BE2C (cell line): ENCODE results near the gene CEACAM19. TPM values are rescaled to one million over a fixed set of nuclear protein-coding genes. Genes with fewer than 3 reads are reported as not detected.
"Not testable (repeated sequence)": the region's sequence is repeated elsewhere in the genome, so short reads cannot be mapped to it uniquely, and the experiment has no call there.

Experiments used
- DNase-seq: peaks from one replicate; pipeline ENCODE4 v3.0.0-alpha.2; 2020
- H3K27me3 ChIP-seq: fragments of 250-450 bp; sonication (Bioruptor Pico); 2 replicates; pipeline ENCODE4 v1.5.1; 2020; ENCODE audit warnings: mild to moderate bottlenecking
- H3K36me3 ChIP-seq: fragments of 250-450 bp; sonication (Bioruptor Pico); 2 replicates; pipeline ENCODE4 v1.5.1; 2020; ENCODE audit warnings: mild to moderate bottlenecking
- H3K4me1 ChIP-seq: fragments of 250-450 bp; sonication (Bioruptor Pico); 2 replicates; pipeline ENCODE4 v1.5.1; 2020
- H3K4me3 ChIP-seq: 2 replicates; pipeline ENCODE4 v1.5.1; 2011; ENCODE audit warnings: low read depth, low read length
- H3K9me3 ChIP-seq: fragments of 250-450 bp; sonication (Bioruptor Pico); 2 replicates; pipeline ENCODE4 v1.5.1; 2020
- CTCF ChIP-seq: IDR thresholded peaks from 2 replicates; pipeline ENCODE4 v1.5.1; 2012; ENCODE audit warnings: mild to moderate bottlenecking, low read depth, low read length
- polyA plus RNA-seq: library from polyadenylated mRNA; unstranded; fragments of >200 nt; gene quantifications from one replicate; pipeline ENCODE4 v1.2.1, GENCODE V29; 2012; ENCODE audit warnings: low read depth, missing spikeins; ENCODE audit not compliant: insufficient read length, insufficient read depth

CEACAM19 gene
- polyA plus RNA-seq, result 1.5 TPM

- Histone ChIP-seq H3K4me1 (no peaks in the 10 kb centered on the region), H3K4me3 (no peak within 1 kb of the TSS), H3K36me3 (no peaks in the 10 kb centered on the region), H3K9me3 (no peaks in the 10 kb centered on the region), H3K27me3 (no peaks in the 10 kb centered on the region)
- no peak for DNase-seq
- TF ChIP-seq CTCF, result no peak
These were observed at the start of gene CEACAM19 for GRCh38 chr19:44671400-44671799. Gene CEACAM19, plus strand, starts transcription at chr19:44671482. Its CDS starts 450 bp downstream, at chr19:44671932.

GRCh38 chr19:44623080-44623479, 48.2 kb upstream of the CEACAM19 start:
- no peak overlapping the region for H3K4me3 ChIP-seq
- no peaks in the 10 kb centered on the region for H3K4me1 ChIP-seq
- 0 out of 2 replicates have a peak, but pooled peaks cover 3% of the 10 kb centered on the region for H3K27me3 ChIP-seq
- no peak for TF ChIP-seq CTCF
- H3K36me3 ChIP-seq, result no peaks in the 10 kb centered on the region
- DNase-seq, result no peak
- no peaks in the 10 kb centered on the region for H3K9me3 ChIP-seq

GRCh38 chr19:44623626-44624025, 47.7 kb upstream of the CEACAM19 start:
- H3K27me3 ChIP-seq, result 0 out of 2 replicates have a peak, but pooled peaks cover 3% of the 10 kb centered on the region
- H3K4me3 ChIP-seq, result no peak overlapping the region
- H3K4me1 ChIP-seq, result no peaks in the 10 kb centered on the region
- TF ChIP-seq CTCF, result no peak
- no peaks in the 10 kb centered on the region for H3K36me3 ChIP-seq
- H3K9me3 ChIP-seq, result no peaks in the 10 kb centered on the region
- no peak for DNase-seq

- no peak for TF ChIP-seq CTCF
- Histone ChIP-seq H3K4me3 (no peak overlapping the region), H3K27me3 (0 out of 2 replicates have a peak, but pooled peaks cover 3% of the 10 kb centered on the region), H3K4me1 (no peaks in the 10 kb centered on the region), H3K36me3 (no peaks in the 10 kb centered on the region), H3K9me3 (no peaks in the 10 kb centered on the region; the same call in 1 of the 2 replicates)
- DNase-seq, result no peak
These were observed 46.4 kb upstream of the CEACAM19 start for GRCh38 chr19:44624840-44625354.

GRCh38 chr19:44625637-44626036, 45.6 kb upstream of the CEACAM19 start:
- not testable (repeated sequence) for H3K4me3 ChIP-seq, H3K9me3 ChIP-seq, H3K4me1 ChIP-seq, DNase-seq, H3K36me3 ChIP-seq, H3K27me3 ChIP-seq

GRCh38 chr19:44626048-44626624, 45.1 kb upstream of the CEACAM19 start:
- Histone ChIP-seq H3K36me3 (no peaks in the 10 kb centered on the region), H3K27me3 (no peaks in the 10 kb centered on the region), H3K4me1 (no peaks in the 10 kb centered on the region), H3K4me3 (no peak overlapping the region), H3K9me3 (no peaks in the 10 kb centered on the region; the same call in 1 of the 2 replicates)
- no peak for DNase-seq
- no peak for TF ChIP-seq CTCF
